ENCODE results near the gene KIF2C. TPM values are rescaled to one million over a fixed set of nuclear protein-coding genes. Genes with fewer than 3 reads are reported as not detected.

The KIF2C gene
- total and polyA plus RNA-seq, 2 of the 4 experiments (the other 2 are of a cell fraction) = 31.6 to 45.0 TPM

DNA sequence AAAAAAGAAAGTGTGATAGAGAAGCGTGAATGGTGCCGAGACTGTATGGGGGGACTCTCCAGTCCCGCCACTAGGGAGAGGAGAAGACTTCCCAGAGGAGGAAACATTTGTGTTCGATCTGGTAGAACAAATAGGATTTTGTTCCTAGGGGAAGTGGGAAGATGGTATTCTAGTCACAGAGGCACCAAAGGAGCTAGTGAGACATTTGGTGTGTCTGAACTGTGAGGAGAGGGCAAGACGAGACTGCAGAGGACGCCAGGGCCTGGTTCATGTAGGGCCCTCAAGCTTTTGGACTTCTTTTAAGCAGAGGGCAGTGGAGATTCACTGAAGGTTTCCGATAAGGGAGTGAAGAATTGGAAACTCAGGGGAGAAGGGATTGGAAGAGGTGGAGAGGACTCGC is 71.6 kb downstream of the KIF2C start:
- peak overlapping the region; percentile 71 to 82; a peak in 3 of 4 replicates for H4K8ac ChIP-seq (ENCODE audit: low read depth in 2 of 2, low read length in 2 of 2)
- H4K20me1 ChIP-seq (ENCODE audit: insufficient read depth, low read length) = peaks cover 9% of the 10 kb centered on the region; the same call in 1 of the 2 replicates
- 78% methylated on average over 2 of the region's 8 CpGs; no CpG with 5 or more reads in 1 of the 2 experiments for WGBS, 2 experiments (ENCODE audit: extremely low coverage in 2 of 2, insufficient read length in 1 of 2)
- in situ Hi-C loops (cut with MboI; ENCODE audit: low sequenced_read_pairs) (no loop called here), dilution Hi-C loops (cut with HindIII; ENCODE audit: low sequenced_read_pairs, unreplicated experiment) (no loop called here), intact Hi-C loops (cut with micrococcal nuclease) (no loop called here)
- H3K36me3 ChIP-seq (ENCODE audit: control insufficient read depth, insufficient read depth, low read length) = peaks cover 6% of the 10 kb centered on the region
- H3K27me3 ChIP-seq (ENCODE audit: control insufficient read depth, insufficient read depth, low read length) = no peaks in the 10 kb centered on the region
- peaks cover 60% of the 10 kb centered on the region for H3K4me1 ChIP-seq (ENCODE audit: control insufficient read depth, insufficient read depth, low read length)
- no TSS peak for BruUV-seq (replicated peaks)
- H3K27ac ChIP-seq (ENCODE audit: insufficient read depth, low read length) = peak overlapping the region; percentile 69
- peak overlapping the region; percentile 85 for H2BK20ac ChIP-seq (ENCODE audit: low read depth, low read length)
- peak overlapping the region; percentile 4; the same call in 1 of the 3 replicates for H2BK15ac ChIP-seq (ENCODE audit: low read depth, low read length)
- H3K79me1 ChIP-seq (ENCODE audit: low read depth in 1 of 2, low read length in 2 of 2) = peaks cover 19 to 61% of the 10 kb centered on the region in 2 experiments
- peak overlapping the region; percentile 25; the same call in 1 of the 2 replicates for H3K18ac ChIP-seq (ENCODE audit: low read depth, low read length)
- H3K4ac ChIP-seq (ENCODE audit: low read depth, low read length) = peak overlapping the region; percentile 96
- no peak overlapping the region for H2AFZ ChIP-seq (replicated peaks; ENCODE audit: low read length, poor library complexity)
- H2AK5ac ChIP-seq (ENCODE audit: low read depth, low read length) = peak overlapping the region; percentile 86
- H3K14ac ChIP-seq (replicated peaks; ENCODE audit: low read depth, low read length) = peak overlapping the region; percentile 93
- H4K5ac ChIP-seq (ENCODE audit: low read depth, low read length) = peak overlapping the region; percentile 16; the same call in 1 of the 2 replicates
- H3K9me3 ChIP-seq (ENCODE audit: control insufficient read depth, insufficient read depth, low read length) = no peaks in the 10 kb centered on the region
- peak overlapping the region; percentile 72 for H4K91ac ChIP-seq (ENCODE audit: insufficient read depth, low read depth, low read length)
- ATAC-seq (ENCODE audit: low read depth) = no peak
- H3K56ac ChIP-seq (ENCODE audit: extremely low read depth, insufficient read depth, low read length) = peak overlapping the region; percentile 66; the same call in 1 of the 2 replicates
- peak overlapping the region; percentile 32 for H3K4me2 ChIP-seq (ENCODE audit: low read depth, low read length)
- CTCF ChIA-PET = interaction anchor here (0.7 kb wide), 1 partner anchor 8 kb away, joined by 3 read pairs; no protein-coding TSS in a partner anchor
- H2BK120ac ChIP-seq (ENCODE audit: low read depth, low read length) = peak overlapping the region; percentile 91
- peak overlapping the region; percentile 70 for H2AK9ac ChIP-seq (replicated peaks; ENCODE audit: low read depth, low read length, poor library complexity)
- peak overlapping the region; percentile 28; the same call in 1 of the 2 replicates for H3K9ac ChIP-seq (ENCODE audit: low read depth, low read length)
- H3K4me3 ChIP-seq (ENCODE audit: insufficient read depth, low read depth, low read length) = no peak overlapping the region
- DNase-seq = no peak
- peak overlapping the region; percentile 76 for H3K23ac ChIP-seq (ENCODE audit: low read depth, low read length)
- POLR2A ChIA-PET (ENCODE audit: unreplicated experiment) = no interaction called here
- TF ChIP-seq CHD1 (IDR thresholded peaks at IDR 0.05; ENCODE audit: low read depth, low read length) = no peak
- no peak for TF ChIP-seq FOS (IDR thresholded peaks at IDR 0.05; ENCODE audit: low read depth, low read length)
- no peak for TF ChIP-seq MAZ (IDR thresholded peaks at IDR 0.05; ENCODE audit: borderline replicate concordance, low read depth, low read length)
- TF ChIP-seq, protein P1, sequence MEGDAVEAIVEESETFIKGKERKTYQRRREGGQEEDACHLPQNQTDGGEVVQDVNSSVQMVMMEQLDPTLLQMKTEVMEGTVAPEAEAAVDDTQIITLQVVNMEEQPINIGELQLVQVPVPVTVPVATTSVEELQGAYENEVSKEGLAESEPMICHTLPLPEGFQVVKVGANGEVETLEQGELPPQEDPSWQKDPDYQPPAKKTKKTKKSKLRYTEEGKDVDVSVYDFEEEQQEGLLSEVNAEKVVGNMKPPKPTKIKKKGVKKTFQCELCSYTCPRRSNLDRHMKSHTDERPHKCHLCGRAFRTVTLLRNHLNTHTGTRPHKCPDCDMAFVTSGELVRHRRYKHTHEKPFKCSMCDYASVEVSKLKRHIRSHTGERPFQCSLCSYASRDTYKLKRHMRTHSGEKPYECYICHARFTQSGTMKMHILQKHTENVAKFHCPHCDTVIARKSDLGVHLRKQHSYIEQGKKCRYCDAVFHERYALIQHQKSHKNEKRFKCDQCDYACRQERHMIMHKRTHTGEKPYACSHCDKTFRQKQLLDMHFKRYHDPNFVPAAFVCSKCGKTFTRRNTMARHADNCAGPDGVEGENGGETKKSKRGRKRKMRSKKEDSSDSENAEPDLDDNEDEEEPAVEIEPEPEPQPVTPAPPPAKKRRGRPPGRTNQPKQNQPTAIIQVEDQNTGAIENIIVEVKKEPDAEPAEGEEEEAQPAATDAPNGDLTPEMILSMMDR (conservative IDR thresholded peaks at IDR 0.05; ENCODE audit: low read depth, low read length) = no peak
- TF ChIP-seq, protein P2, sequence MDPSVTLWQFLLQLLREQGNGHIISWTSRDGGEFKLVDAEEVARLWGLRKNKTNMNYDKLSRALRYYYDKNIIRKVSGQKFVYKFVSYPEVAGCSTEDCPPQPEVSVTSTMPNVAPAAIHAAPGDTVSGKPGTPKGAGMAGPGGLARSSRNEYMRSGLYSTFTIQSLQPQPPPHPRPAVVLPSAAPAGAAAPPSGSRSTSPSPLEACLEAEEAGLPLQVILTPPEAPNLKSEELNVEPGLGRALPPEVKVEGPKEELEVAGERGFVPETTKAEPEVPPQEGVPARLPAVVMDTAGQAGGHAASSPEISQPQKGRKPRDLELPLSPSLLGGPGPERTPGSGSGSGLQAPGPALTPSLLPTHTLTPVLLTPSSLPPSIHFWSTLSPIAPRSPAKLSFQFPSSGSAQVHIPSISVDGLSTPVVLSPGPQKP (IDR thresholded peaks at IDR 0.05; ENCODE audit: borderline replicate concordance, low read depth, low read length) = no peak
- TF ChIP-seq CEBPB (IDR thresholded peaks at IDR 0.05; ENCODE audit: low read depth, low read length) = no peak
- TF ChIP-seq MXI1 (IDR thresholded peaks at IDR 0.05; ENCODE audit: borderline replicate concordance, low read depth, low read length) = no peak
- no peak for TF ChIP-seq NFE2L2 (IDR thresholded peaks at IDR 0.05; ENCODE audit: low read depth, low read length)
- no peak for TF ChIP-seq RCOR1 (IDR thresholded peaks at IDR 0.05; ENCODE audit: insufficient replicate concordance, low read length)
- TF ChIP-seq POLR2A (IDR thresholded peaks at IDR 0.05; ENCODE audit: low read depth, low read length) = no peak; the same call in 1 of the 2 replicates
- TF ChIP-seq BHLHE40 (IDR thresholded peaks at IDR 0.05; ENCODE audit: low read depth, low read length) = no peak
- TF ChIP-seq RFX5 (IDR thresholded peaks at IDR 0.05; ENCODE audit: low read depth, low read length) = no peak
- TF ChIP-seq SMC3 (IDR thresholded peaks at IDR 0.05; ENCODE audit: low read depth, low read length) = no peak
- TF ChIP-seq MAFK (IDR thresholded peaks at IDR 0.05; ENCODE audit: low read depth, low read length) = no peak
- H2BK5ac ChIP-seq (ENCODE audit: low read depth, low read length, poor library complexity, severe bottlenecking) = peak overlapping the region; percentile 78
- H3K9me1 ChIP-seq (ENCODE audit: insufficient read depth, low read length) = peaks cover 34% of the 10 kb centered on the region

All from IMR-90 (cell line).